ENCODE results near the gene TMEFF2.

The TMEFF2 gene

DNA sequence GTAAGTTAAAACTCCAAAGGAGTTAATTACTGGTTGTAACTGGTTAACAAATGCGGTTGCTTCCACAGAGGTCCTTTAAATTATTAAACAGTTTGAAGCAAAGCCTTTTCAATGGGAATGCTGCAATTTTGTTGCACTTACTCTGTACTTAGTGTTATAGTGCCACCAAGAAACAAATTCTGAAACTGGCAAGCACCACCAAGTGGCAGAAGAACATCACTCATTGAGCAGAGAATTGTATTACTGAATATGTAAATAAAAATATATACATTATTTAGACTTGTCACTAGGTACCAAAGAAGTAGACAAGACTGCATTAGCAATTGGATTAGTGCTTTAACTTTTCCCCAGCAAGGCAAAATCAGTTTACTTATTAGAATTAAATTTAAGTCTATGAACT is 2.6 kb upstream of the TMEFF2 start:
- peaks cover 36% of the 10 kb centered on the region for H3K4me1 Mint-ChIP-seq (ENCODE audit: low read depth)
- intact Hi-C loops (cut with micrococcal nuclease), result loop anchor here (10.0 kb wide), 1 partner anchor 87 kb away; no protein-coding TSS in a partner anchor
- no peaks in the 10 kb centered on the region for H3K9me3 Mint-ChIP-seq
- no peak overlapping the region for H3K4me3 Mint-ChIP-seq
- no peak overlapping the region for H3K27ac Mint-ChIP-seq
- no peaks in the 10 kb centered on the region for H3K36me3 Mint-ChIP-seq (ENCODE audit: low read depth)
- H3K27me3 Mint-ChIP-seq, result peaks cover 48% of the 10 kb centered on the region

DNA sequence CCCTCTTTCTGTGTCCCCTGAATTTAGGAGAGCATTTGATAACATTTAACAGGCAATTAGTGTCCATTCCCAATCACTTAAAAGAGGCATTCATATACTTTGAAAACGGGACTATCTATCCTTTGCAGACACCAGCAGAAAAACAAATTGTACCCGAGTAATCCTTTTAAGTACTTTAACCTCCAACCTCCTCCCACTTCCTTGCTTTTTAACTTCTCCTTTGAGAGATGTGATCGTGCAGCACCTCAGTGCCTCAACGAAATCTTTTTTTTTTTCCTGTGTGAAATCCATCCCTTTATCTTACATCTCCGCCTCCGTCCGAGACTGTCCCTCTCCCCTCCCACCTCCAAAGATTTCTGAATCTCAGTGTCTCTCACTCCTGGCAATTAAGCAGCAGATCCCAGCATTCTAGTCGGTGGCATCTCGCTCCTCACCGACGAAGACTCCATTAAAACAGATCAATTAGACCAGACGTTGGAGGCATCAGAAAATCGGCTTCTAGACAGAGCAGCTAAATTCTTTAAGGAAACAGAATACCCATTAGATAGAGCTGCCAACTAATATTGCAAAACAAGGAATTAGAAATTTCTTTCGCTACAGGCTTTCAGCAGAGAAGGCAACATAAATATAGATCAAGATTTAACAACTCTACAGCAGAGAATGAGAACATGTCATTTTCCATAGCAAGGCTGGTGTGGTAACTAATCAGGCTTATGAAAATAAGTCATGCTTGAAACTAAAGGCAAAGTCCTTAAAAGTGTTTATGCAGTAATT is 1.9 kb upstream of the TMEFF2 start:
- Mint-ChIP-seq H3K4me3 (peak overlapping the region; percentile 84), H3K4me1 (ENCODE audit: low read depth) (peaks cover 36% of the 10 kb centered on the region), H3K27ac (no peak overlapping the region), H3K9me3 (no peaks in the 10 kb centered on the region), H3K27me3 (peaks cover 56% of the 10 kb centered on the region), H3K36me3 (ENCODE audit: low read depth) (no peaks in the 10 kb centered on the region)
- intact Hi-C loops (cut with micrococcal nuclease), result loop anchor here (10.0 kb wide), 1 partner anchor 88 kb away; no protein-coding TSS in a partner anchor

DNA sequence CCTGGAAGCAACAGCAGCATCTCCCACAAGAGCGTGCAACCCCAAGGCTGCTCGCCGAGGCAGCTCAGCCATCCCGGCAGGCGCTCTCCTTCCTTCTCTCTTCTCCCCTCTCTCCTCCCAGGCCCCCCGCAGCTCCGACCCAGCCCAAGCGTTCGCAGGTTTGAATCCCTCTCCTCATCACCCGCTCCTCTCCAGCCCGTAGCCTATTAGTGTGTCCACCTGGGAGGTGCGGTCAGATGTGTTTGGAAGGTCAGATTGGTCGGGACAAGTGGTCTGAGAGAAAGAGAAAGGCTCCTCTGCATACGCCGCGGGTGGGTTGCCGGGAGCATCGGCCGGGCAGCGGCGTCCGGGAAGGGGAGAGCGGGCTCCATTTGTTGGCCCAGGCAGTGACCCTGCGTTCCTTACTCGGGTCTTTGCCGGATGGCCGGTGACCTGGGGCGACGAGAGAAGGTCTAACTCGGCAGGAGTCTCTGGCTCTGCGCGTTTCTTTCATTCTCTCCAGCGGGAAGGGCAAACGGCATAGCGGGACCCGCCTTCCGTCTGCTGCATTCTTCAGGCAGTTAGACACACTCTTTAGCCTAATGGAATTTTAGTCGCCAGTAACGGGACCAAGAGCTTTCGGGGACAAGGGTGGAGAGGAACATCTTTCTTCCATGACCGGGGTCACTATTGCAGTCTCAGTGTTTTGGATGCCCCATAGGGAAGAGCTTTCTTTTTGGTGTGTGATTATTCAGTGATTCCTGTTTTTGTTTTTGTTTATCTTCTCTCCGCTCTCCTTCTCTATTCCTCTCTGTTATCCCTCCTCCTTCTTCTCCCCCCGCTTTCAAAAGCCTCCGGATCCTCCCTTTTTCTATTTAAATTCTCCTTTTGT is 1.1 kb upstream of the TMEFF2 start:
- Mint-ChIP-seq H3K9me3 (no peaks in the 10 kb centered on the region), H3K4me3 (peak overlapping the region; percentile 84), H3K27me3 (peaks cover 59% of the 10 kb centered on the region), H3K27ac (no peak overlapping the region), H3K4me1 (ENCODE audit: low read depth) (peaks cover 36% of the 10 kb centered on the region), H3K36me3 (ENCODE audit: low read depth) (no peaks in the 10 kb centered on the region)
- intact Hi-C loops (cut with micrococcal nuclease), result loop anchor here (10.0 kb wide), 1 partner anchor 89 kb away; no protein-coding TSS in a partner anchor

DNA sequence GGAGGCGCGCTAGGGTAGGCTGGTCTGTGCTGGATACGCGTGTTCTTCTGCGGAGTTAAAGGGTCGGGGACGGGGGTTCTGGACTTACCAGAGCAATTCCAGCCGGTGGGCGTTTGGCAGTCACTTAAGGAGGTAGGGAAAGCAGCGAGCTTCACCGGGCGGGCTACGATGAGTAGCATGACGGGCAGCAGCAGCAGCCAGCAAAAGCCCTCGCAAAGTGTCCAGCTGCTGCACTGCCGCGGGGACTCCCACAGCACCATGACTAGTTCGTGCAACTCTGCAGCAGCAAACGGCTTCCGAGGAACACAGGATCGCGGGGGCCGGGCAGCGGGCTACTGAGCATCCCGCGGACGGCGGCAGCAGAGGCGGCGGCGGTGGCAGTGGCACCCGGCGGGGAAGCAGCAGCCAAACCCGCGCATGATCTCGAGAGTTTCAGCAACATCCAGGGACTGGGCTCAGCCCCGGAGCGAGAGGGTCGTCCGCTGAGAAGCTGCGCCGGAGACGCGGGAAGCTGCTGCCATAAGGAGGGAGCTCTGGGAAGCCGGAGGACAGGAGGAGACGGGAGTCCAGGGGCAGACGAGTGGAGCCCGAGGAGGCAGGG is 368 bp downstream of the TMEFF2 start:
- no peaks in the 10 kb centered on the region for H3K9me3 Mint-ChIP-seq

DNA sequence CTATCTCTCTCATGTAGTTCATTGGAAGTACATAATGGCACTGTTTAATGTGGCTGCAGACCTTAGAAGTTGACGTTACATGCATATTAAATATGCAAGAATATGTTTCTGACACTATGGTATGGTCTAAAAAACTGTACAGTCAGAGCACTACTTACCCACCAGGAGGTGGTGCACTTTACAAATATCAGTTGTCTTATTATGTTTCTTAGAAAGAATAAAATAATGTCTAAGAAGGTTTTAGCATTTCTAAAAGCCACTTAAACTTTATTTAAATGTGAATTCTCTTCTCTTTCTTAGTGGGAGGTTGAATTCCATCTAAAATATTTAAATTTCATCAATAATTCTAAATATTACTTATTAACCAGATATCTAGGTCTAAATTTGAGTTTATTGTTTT is 4.3 kb downstream of the TMEFF2 start:
- H3K27me3 Mint-ChIP-seq, result peaks cover 46% of the 10 kb centered on the region
- H3K9me3 Mint-ChIP-seq, result no peaks in the 10 kb centered on the region
- H3K36me3 Mint-ChIP-seq (ENCODE audit: low read depth), result no peaks in the 10 kb centered on the region
- H3K4me1 Mint-ChIP-seq (ENCODE audit: low read depth), result peaks cover 22% of the 10 kb centered on the region
- no peak overlapping the region for H3K4me3 Mint-ChIP-seq
- intact Hi-C loops (cut with micrococcal nuclease), result loop anchor here (10.0 kb wide), 1 partner anchor 94 kb away; no protein-coding TSS in a partner anchor
- no peak overlapping the region for H3K27ac Mint-ChIP-seq

More for the DNA sequence above, 368 bp downstream of the TMEFF2 start:
- intact Hi-C loops (cut with micrococcal nuclease), result loop anchor here (10.0 kb wide), 1 partner anchor 90 kb away; no protein-coding TSS in a partner anchor
- H3K4me1 Mint-ChIP-seq (ENCODE audit: low read depth), result peaks cover 36% of the 10 kb centered on the region
- peak overlapping the region; percentile 84 for H3K4me3 Mint-ChIP-seq
- no peaks in the 10 kb centered on the region for H3K36me3 Mint-ChIP-seq (ENCODE audit: low read depth)
- peaks cover 59% of the 10 kb centered on the region for H3K27me3 Mint-ChIP-seq
- no peak overlapping the region for H3K27ac Mint-ChIP-seq

DNA sequence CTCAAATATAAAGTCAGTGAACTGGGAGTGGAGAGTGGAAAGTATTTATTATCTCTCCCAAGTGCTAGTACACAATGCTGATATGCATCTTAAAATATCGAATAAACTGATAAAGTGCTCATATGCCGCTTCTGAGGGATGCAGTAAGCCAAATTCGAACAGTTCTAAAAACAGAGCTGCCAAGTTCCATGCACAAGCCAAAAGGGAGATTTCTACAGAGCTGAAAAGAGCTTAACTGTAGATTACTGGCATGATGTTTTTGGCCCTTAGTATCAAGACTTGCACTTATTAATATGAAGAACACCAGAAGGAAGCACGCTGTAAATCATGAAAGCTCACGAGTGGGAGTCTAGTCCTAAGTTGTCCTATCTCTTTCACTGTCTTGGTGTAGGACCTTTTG is 7.9 kb downstream of the TMEFF2 start:
- peaks cover 10% of the 10 kb centered on the region for H3K27me3 Mint-ChIP-seq
- intact Hi-C loops (cut with micrococcal nuclease), result no loop called here
- no peaks in the 10 kb centered on the region for H3K9me3 Mint-ChIP-seq
- H3K4me3 Mint-ChIP-seq, result no peak overlapping the region
- no peaks in the 10 kb centered on the region for H3K36me3 Mint-ChIP-seq (ENCODE audit: low read depth)
- H3K4me1 Mint-ChIP-seq (ENCODE audit: low read depth), result no peaks in the 10 kb centered on the region
- no peak overlapping the region for H3K27ac Mint-ChIP-seq

DNA sequence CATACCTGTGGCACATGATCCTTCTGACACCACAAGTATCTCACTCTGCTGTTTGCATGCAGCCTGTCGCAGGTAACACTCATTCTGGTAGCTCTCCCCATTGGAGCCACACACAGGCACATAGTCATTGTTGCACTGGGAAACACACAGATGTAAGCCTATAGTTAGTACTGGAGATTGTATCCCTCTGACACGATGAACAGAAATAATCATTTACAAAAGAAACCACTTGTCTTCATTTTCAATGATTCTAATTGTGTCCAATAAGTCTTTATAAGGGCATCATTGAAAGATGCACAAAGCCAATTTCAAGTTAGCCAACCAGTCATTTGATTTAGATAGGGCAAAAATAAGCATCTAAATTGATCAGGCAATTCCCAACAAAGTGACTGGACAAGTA is 10.4 kb downstream of the TMEFF2 start:
- H3K4me1 Mint-ChIP-seq (ENCODE audit: low read depth), result peaks cover 6% of the 10 kb centered on the region
- H3K4me3 Mint-ChIP-seq, result no peak overlapping the region
- H3K27me3 Mint-ChIP-seq, result peaks cover 3% of the 10 kb centered on the region
- no peaks in the 10 kb centered on the region for H3K36me3 Mint-ChIP-seq (ENCODE audit: low read depth)
- H3K27ac Mint-ChIP-seq, result no peak overlapping the region
- no peaks in the 10 kb centered on the region for H3K9me3 Mint-ChIP-seq
- intact Hi-C loops (cut with micrococcal nuclease), result no loop called here

DNA sequence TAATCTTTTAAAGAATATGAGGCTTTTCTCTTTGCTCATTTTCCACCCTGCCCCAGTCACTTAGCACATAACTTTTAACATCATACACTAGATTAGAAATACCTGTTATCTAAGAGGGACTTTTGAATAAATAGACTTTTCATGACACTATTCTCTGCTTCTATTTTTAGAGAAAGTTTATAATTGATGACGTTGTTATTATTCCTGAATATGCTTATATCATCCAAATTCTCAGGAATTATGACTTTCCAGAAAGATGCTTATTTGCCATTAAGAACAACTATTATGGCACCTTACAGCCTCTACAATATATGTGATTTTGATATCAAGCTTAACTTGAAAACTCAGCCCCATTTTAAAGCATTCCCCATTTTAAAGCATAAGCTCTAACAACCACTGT is 11.4 kb downstream of the TMEFF2 start:
- intact Hi-C loops (cut with micrococcal nuclease), result no loop called here
- Mint-ChIP-seq H3K27ac (no peak overlapping the region), H3K9me3 (no peaks in the 10 kb centered on the region), H3K27me3 (no peaks in the 10 kb centered on the region), H3K4me1 (ENCODE audit: low read depth) (peaks cover 6% of the 10 kb centered on the region), H3K36me3 (ENCODE audit: low read depth) (no peaks in the 10 kb centered on the region), H3K4me3 (no peak overlapping the region)

DNA sequence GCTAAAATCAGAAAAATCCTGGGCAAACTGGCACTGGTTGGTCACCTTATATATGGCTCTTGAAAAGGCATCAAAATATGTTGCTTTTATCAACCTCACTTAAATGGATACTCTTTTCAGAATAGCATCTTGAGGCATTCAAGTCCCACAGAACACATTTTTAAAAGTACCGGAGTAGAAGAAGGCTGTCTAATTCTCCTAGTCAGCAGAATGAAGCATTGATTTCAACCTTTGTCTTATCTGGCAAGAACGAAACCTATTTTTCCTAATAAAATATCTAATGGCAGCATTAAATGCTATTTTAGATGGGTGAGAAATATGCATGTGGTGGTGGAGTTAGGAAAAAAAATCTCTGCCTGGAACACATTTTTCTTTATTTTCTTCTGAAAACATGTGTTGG is 27.8 kb downstream of the TMEFF2 start:
- no peak overlapping the region for H3K4me3 Mint-ChIP-seq
- peaks cover 5% of the 10 kb centered on the region for H3K4me1 Mint-ChIP-seq (ENCODE audit: low read depth)
- no peak overlapping the region for H3K27ac Mint-ChIP-seq
- intact Hi-C loops (cut with micrococcal nuclease), result no loop called here
- peaks cover 4% of the 10 kb centered on the region for H3K27me3 Mint-ChIP-seq
- H3K36me3 Mint-ChIP-seq (ENCODE audit: low read depth), result no peaks in the 10 kb centered on the region
- no peaks in the 10 kb centered on the region for H3K9me3 Mint-ChIP-seq

DNA sequence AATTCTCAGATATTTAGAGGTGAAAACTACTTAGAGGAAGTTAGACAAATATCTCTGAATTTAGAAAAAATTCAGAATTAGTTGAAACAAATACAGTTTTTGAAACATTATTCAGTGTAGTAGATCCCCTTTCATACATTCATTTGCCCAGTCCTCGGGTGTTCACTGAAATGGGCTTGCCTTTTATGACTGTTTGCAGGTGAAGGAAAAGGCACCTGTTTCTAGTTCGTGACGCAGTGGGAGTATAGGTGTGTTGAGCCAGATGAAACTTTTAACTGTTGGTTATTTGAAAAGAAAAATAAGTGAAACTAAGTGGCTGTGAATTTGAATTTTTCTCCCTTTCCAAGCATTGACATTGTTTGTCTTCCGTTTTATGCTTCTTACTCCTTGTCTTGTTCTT is 28.9 kb downstream of the TMEFF2 start:
- intact Hi-C loops (cut with micrococcal nuclease), result no loop called here
- Mint-ChIP-seq H3K9me3 (no peaks in the 10 kb centered on the region), H3K27ac (no peak overlapping the region), H3K27me3 (no peaks in the 10 kb centered on the region), H3K4me3 (no peak overlapping the region), H3K36me3 (ENCODE audit: low read depth) (no peaks in the 10 kb centered on the region), H3K4me1 (ENCODE audit: low read depth) (peaks cover 10% of the 10 kb centered on the region)

DNA sequence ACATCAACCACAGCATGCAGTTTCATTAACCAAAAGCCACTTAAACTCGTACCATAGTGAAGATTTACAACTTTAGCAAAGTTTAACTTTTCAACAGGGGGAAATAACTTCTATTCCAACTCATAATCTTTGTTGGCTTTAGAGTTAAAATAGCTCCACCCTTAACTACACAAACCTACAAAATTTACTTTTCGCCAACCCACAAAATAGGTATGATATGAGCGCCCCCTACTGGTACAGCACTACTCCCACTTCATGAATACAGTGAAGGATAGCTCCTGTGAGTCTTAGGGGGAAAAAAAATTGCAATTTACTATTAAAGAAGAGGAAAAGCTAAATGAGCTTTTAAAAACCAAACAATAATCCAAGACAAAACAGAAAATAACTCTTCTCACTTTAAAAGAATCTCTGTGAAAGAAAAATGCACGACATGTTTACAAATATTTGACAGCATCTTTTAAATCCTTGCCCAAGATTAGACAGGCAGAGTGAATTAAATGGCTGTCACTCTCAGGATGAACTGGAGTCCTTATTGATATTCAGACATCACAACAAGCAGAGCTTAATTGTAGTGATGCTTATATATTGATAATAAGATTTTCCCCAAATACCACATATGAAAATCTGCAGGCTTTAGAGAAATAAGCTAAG is 32.2 kb downstream of the TMEFF2 start:
- intact Hi-C loops (cut with micrococcal nuclease), result loop anchor here (1.0 to 5.0 kb wide), 3 partner anchors 350 to 607 kb away; no protein-coding TSS in a partner anchor
- H3K36me3 Mint-ChIP-seq (ENCODE audit: low read depth), result no peaks in the 10 kb centered on the region
- no peak overlapping the region for H3K27ac Mint-ChIP-seq

DNA sequence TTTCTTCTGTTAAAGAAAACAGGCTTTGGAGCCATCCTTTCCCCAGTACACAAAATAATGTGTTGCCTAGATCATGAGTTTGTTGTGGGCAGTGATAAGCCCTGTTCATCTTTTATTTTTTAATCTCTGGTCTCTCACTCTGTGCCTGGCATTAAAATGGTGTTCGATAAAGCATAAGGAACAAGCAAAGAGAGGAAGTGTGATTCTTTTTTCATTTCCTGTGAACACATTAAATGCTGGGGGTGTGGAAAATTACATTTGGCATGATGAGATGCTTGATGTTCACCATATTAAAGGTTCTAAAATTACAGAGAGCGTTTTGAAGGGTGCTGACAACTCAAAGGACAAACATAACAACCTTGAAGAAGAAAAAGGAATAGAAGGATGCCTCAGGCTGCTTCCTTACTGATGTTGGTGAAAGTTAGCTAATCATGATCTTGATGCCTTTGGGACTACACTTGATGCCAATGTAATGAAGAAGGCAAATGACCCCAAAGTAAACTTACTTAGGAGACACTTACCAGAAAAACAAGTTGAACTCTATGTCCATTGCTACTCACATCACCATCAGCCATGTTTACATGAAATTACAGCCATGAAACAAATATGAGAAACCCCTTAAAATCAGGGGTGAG is 33.0 kb downstream of the TMEFF2 start:
- Mint-ChIP-seq H3K27me3 (no peaks in the 10 kb centered on the region), H3K27ac (no peak overlapping the region), H3K9me3 (no peaks in the 10 kb centered on the region), H3K36me3 (ENCODE audit: low read depth) (no peaks in the 10 kb centered on the region), H3K4me1 (ENCODE audit: low read depth) (peaks cover 29% of the 10 kb centered on the region), H3K4me3 (no peak overlapping the region)
- intact Hi-C loops (cut with micrococcal nuclease), result loop anchor here (1.0 to 5.0 kb wide), 3 partner anchors 349 to 606 kb away; no protein-coding TSS in a partner anchor

More for the DNA sequence above, 32.2 kb downstream of the TMEFF2 start:
- peaks cover 29% of the 10 kb centered on the region for H3K4me1 Mint-ChIP-seq (ENCODE audit: low read depth)
- H3K27me3 Mint-ChIP-seq, result no peaks in the 10 kb centered on the region
- no peak overlapping the region for H3K4me3 Mint-ChIP-seq
- no peaks in the 10 kb centered on the region for H3K9me3 Mint-ChIP-seq

DNA sequence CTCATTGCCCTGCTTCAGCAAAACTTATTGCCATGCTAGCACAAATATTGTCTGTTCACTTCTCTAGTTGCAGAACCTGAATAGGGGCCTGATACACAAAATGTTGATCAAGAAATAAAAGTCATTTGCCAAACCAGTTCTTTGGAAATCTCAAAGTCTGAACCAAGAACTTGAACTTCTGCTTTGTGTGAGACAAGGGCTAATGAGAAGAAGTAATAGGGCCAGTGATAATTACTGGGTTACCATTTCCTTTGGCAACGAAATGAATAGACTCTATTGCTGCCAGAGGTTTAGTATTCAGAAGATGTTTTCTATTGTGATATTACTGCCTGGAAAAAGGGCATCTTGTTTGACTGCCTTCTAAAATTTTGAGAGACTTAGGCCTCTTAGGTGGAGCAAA is 35.0 kb downstream of the TMEFF2 start:
- no peaks in the 10 kb centered on the region for H3K27me3 Mint-ChIP-seq
- H3K9me3 Mint-ChIP-seq, result no peaks in the 10 kb centered on the region
- peak overlapping the region; percentile 75 for H3K27ac Mint-ChIP-seq
- H3K4me3 Mint-ChIP-seq, result no peak overlapping the region
- no peaks in the 10 kb centered on the region for H3K36me3 Mint-ChIP-seq (ENCODE audit: low read depth)
- intact Hi-C loops (cut with micrococcal nuclease), result loop anchor here (5.0 kb wide), 1 partner anchor 472 kb away; no protein-coding TSS in a partner anchor
- H3K4me1 Mint-ChIP-seq (ENCODE audit: low read depth), result peaks cover 35% of the 10 kb centered on the region

Data from dendritic cell treated with granulocyte-macrophage colony-stimulating factor and Interleukin-4, amounts not matched to agents 40 ng/mL and 50 ng/mL, for 4 days (primary cell).